Measurements from ENCODE around the gene TNIP1. TPM values are rescaled to one million over a fixed set of nuclear protein-coding genes. Genes with fewer than 3 reads are reported as not detected.

The TNIP1 gene
- total and polyA plus RNA-seq, 4 donors: 81.5 to 308 (median 129) TPM

DNA sequence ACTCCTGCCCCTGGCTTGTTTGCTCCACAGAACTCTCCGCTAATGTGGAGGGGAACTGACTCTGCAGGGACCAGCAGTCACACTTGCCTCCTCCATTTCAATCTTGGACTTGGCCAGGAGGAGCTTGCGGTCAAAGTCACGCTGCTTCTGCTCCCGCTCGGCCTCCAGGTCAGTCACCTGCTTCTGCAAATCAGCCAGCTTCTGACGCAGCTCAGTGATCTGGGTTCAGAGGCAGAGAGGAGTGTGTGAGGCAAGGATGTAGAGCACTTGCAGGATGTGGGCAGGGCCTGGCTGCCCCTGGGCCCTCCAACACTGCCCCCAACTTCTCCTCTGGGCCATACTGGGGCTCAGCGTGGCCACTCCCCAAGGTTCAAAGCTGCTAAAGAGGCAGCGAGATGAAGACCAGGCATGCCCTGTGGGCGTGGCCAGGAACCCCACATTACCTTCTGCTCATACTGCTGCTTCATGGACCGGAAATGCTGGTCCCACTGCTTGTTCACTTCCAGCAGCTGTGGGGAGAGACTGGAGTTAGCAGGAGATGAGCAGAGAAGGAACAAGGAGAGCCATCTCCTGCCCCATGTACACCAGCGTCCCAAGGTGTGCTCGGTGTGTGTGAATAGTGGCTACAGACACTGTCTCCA lies 38.3 kb downstream of the TNIP1 start:
- H3K27me3 ChIP-seq (ENCODE audit: control insufficient read depth in 3 of 3, insufficient read depth in 3 of 3, low read length in 2 of 3): no peaks in the 10 kb centered on the region
- 96% methylated on average over 12 of the region's 12 CpGs for WGBS, 2 donors
- H3K4me3 ChIP-seq: no peak overlapping the region
- TF ChIP-seq, protein P1, sequence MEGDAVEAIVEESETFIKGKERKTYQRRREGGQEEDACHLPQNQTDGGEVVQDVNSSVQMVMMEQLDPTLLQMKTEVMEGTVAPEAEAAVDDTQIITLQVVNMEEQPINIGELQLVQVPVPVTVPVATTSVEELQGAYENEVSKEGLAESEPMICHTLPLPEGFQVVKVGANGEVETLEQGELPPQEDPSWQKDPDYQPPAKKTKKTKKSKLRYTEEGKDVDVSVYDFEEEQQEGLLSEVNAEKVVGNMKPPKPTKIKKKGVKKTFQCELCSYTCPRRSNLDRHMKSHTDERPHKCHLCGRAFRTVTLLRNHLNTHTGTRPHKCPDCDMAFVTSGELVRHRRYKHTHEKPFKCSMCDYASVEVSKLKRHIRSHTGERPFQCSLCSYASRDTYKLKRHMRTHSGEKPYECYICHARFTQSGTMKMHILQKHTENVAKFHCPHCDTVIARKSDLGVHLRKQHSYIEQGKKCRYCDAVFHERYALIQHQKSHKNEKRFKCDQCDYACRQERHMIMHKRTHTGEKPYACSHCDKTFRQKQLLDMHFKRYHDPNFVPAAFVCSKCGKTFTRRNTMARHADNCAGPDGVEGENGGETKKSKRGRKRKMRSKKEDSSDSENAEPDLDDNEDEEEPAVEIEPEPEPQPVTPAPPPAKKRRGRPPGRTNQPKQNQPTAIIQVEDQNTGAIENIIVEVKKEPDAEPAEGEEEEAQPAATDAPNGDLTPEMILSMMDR (IDR thresholded peaks at IDR 0.05; ENCODE audit: control extremely low read depth, extremely low read depth): no peak
- no peak overlapping the region for H3K9ac ChIP-seq (ENCODE audit: insufficient read depth in 1 of 2, low read length in 2 of 2)
- peak overlapping the region in 1 of 2 donors; percentile 60 for H3K27ac ChIP-seq (ENCODE audit: low read depth in 1 of 2, low read length in 1 of 2)
- no peaks in the 10 kb centered on the region for H3K9me3 ChIP-seq (ENCODE audit: control insufficient read depth in 4 of 4, insufficient read depth in 3 of 4, low read length in 3 of 4)
- H3K36me3 ChIP-seq (ENCODE audit: control insufficient read depth in 4 of 4, insufficient read depth in 4 of 4, low read length in 4 of 4): peaks cover 15 to 53% (median 29%) of the 10 kb centered on the region in 4 donors
- H3K4me1 ChIP-seq (ENCODE audit: control insufficient read depth in 5 of 5, insufficient read depth in 5 of 5, low read length in 5 of 5): peaks cover 0 to 18% (median 13%) of the 10 kb centered on the region in 5 donors
- ATAC-seq (ENCODE audit: insufficient read depth, low FRiP score): no peak
- DNase-seq: no peak

DNA sequence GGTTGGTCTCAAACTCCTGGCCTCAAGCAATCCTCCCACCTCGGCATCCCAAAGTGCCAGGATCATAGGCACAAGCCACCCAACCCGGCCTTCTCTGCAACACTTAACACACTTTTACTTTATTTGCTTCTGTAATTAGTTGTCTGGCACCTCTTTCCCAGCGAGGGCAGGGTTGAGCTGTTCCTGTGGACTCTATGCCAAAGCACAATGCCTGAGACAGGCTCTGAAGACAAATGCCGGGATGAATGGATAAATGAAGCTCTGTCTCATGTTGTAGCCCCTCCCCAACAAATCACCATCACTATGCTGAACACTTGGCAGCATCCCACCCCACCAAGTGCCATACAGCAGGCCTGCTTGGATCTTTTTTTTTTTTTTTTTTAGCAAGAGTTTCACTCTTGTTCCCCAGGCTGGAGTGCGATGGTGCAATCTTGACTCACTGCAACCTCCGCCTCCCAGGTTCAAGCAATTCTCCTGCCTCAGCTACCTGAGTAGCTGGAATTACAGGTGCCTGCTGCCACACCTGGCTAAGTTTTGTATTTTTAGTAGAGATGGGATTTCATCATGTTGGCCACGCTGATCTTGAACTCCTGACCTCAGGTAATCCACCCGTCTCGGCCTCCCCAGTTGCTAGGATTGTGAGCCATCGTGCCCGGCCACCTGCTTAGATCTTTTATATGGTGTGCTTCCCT lies 39.1 kb downstream of the TNIP1 start:
- Histone ChIP-seq H3K9me3 (ENCODE audit: control insufficient read depth in 4 of 4, insufficient read depth in 3 of 4, low read length in 3 of 4) (no peaks in the 10 kb centered on the region), H3K27ac (ENCODE audit: low read depth in 1 of 2, low read length in 1 of 2) (peak overlapping the region in 1 of 2 donors; percentile 55), H3K36me3 (ENCODE audit: control insufficient read depth in 4 of 4, insufficient read depth in 4 of 4, low read length in 4 of 4) (peaks cover 11 to 52% (median 26%) of the 10 kb centered on the region in 4 donors), H3K4me1 (ENCODE audit: control insufficient read depth in 5 of 5, insufficient read depth in 5 of 5, low read length in 5 of 5) (peaks cover 0 to 20% (median 13%) of the 10 kb centered on the region in 5 donors), H3K27me3 (ENCODE audit: control insufficient read depth in 3 of 3, insufficient read depth in 3 of 3, low read length in 2 of 3) (no peaks in the 10 kb centered on the region), H3K4me3 (no peak overlapping the region), H3K9ac (ENCODE audit: insufficient read depth in 1 of 2, low read length in 2 of 2) (no peak overlapping the region)
- DNase-seq: no peak
- WGBS, 2 donors: 73 to 84% methylated on average over 11 of the region's 11 CpGs
- no peak for ATAC-seq (ENCODE audit: insufficient read depth, low FRiP score)
- TF ChIP-seq, protein P1 (IDR thresholded peaks at IDR 0.05; ENCODE audit: control extremely low read depth, extremely low read depth): no peak

DNA sequence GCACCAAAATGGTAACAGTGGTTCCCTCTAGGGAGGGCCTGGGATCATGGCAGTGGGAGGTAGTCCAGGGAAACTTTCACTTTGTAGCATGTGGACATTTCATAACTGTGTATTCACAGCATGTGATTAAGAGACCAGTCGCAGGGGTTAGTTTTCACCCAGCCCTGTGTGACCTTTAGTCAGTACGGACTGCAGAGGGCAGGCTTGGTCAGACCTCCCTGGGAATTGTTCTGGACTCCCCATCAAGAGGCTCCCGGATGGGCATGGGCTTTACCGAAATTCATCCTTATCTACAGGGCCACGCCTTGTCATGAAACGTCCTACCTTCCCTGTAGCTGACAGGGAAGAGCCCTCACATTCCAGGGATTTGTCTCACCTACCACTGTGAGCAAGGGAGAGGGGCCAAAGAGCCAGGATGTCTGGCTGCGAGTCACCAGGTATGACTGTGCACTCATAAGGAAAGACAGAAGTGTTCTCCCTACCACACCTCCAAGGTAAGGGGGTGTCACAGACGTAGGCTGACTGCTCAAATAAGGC lies 40.6 kb downstream of the TNIP1 start:
- H3K36me3 ChIP-seq (ENCODE audit: control insufficient read depth in 4 of 4, insufficient read depth in 4 of 4, low read length in 4 of 4): peaks cover 11 to 55% (median 29%) of the 10 kb centered on the region in 4 donors
- peak overlapping the region; percentile 42 to 85 for H3K27ac ChIP-seq (ENCODE audit: low read depth in 1 of 2, low read length in 1 of 2)
- DNase-seq (no peak), ATAC-seq (ENCODE audit: insufficient read depth, low FRiP score) (peak; percentile 10)
- no peak overlapping the region for H3K4me3 ChIP-seq
- no peaks in the 10 kb centered on the region for H3K9me3 ChIP-seq (ENCODE audit: control insufficient read depth in 4 of 4, insufficient read depth in 3 of 4, low read length in 3 of 4)
- TF ChIP-seq, protein P1 (IDR thresholded peaks at IDR 0.05; ENCODE audit: control extremely low read depth, extremely low read depth): no peak
- 68 to 85% methylated on average over 8 of the region's 8 CpGs for WGBS, 2 donors
- peaks cover 0 to 20% (median 13%) of the 10 kb centered on the region in 5 donors for H3K4me1 ChIP-seq (ENCODE audit: control insufficient read depth in 5 of 5, insufficient read depth in 5 of 5, low read length in 5 of 5)
- peak overlapping the region in 1 of 2 donors; percentile 26 for H3K9ac ChIP-seq (ENCODE audit: insufficient read depth in 1 of 2, low read length in 2 of 2)
- no peaks in the 10 kb centered on the region for H3K27me3 ChIP-seq (ENCODE audit: control insufficient read depth in 3 of 3, insufficient read depth in 3 of 3, low read length in 2 of 3)
